Dendritic cell treated with granulocyte-macrophage colony-stimulating factor and Interleukin-4, amounts not matched to agents 40 ng/mL and 50 ng/mL, for 4 days (primary cell): ENCODE data around the gene KCNF1.

Source experiments
- H3K27ac Mint-ChIP-seq: one replicate; pipeline ENCODE4 v1.8.0; 2022; ENCODE audit warnings: mild to moderate bottlenecking, mixed read lengths
- H3K27me3 Mint-ChIP-seq: one replicate; pipeline ENCODE4 v1.8.0; 2022; ENCODE audit warnings: mild to moderate bottlenecking, mixed read lengths
- H3K36me3 Mint-ChIP-seq: one replicate; pipeline ENCODE4 v1.8.0; 2022; ENCODE audit warnings: low read depth, mixed read lengths
- H3K4me1 Mint-ChIP-seq: one replicate; pipeline ENCODE4 v1.8.0; 2022; ENCODE audit warnings: low read depth, mixed read lengths
- H3K4me3 Mint-ChIP-seq: one replicate; pipeline ENCODE4 v1.8.0; 2022; ENCODE audit warnings: mild to moderate bottlenecking, moderate library complexity, mixed read lengths
- H3K9me3 Mint-ChIP-seq: one replicate; pipeline ENCODE4 v1.8.0; 2022; ENCODE audit warnings: mixed read lengths
- intact Hi-C: fragments of 100-400 bp; cut with micrococcal nuclease; formaldehyde crosslinking; loops from one replicate; pipeline ENCODE4 v1.15.0; 2022

Gene KCNF1

DNA sequence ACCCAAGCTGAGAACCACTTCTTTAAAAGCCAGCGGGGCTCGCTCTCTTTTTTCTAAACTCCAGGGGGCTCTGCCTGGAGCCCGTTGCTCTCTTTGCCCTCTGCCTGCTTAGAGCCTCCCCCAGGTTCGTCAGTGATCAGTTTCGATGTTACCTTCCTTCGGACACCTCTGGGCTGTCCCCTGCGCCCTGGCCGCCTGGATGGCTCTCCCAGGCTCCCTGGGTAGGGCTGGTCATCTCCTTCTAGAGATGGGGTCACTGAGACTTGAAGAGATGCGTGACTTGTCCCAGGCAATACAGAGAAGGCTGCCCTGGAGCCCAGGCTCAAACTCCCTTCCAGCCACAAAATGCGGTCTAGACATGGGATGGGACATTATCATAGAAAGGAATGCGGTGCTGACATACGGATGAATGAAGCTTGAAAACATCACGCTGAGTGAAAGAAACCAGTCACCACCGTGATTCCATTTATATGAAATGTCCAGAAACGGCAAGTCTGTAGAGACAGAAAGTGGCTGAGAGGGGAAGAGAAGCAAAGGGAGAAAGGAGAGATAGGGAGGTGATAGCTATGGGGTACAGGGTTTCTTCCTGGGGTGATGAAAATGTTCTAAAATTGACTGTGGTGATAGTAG is 14.6 kb downstream of the KCNF1 start:
- H3K9me3 Mint-ChIP-seq = no peaks in the 10 kb centered on the region
- no peaks in the 10 kb centered on the region for H3K36me3 Mint-ChIP-seq
- H3K4me1 Mint-ChIP-seq = no peaks in the 10 kb centered on the region
- H3K27ac Mint-ChIP-seq = no peak overlapping the region
- intact Hi-C loops = no loop called here
- H3K27me3 Mint-ChIP-seq = peaks cover 51% of the 10 kb centered on the region
- no peak overlapping the region for H3K4me3 Mint-ChIP-seq

DNA sequence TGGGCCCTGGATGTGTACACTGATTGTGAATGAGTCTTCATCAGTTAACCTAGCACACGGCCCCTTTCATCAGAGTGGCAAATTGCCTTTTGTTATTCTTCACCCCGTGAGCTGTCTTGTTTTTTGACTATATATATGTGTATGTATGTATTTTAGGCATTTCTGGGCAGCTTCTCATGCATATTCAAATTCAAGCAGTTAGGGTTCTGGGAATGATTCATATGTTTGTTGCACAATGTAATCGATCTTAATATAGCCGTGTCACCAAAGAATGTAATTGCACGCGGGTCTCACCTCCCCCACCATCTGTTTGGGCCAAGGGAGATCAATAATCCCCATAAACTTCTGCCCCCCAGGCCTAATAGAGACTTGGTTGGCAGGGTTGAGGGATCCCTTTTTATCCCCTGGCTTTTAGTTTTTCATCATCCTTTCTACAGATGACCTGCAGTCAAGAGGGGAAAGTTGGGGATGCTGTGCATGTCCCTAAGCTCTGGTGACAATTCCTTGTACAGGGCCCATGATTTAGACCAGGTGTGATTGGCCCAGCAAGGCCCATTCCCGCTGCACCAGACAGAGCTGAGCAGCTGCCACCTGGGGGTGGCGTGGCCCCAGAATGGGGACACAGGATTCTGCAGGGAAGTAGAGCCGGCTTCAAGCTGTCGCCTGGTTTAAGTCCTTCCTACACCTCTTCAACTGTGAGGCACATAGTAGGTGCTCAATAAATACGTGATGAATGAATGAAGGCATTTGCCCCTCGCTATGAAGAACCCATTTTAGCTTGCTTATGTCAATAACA is 19.2 kb downstream of the KCNF1 start:
- H3K9me3 Mint-ChIP-seq = no peaks in the 10 kb centered on the region
- intact Hi-C loops = no loop called here
- no peak overlapping the region for H3K4me3 Mint-ChIP-seq
- H3K36me3 Mint-ChIP-seq = no peaks in the 10 kb centered on the region
- H3K27ac Mint-ChIP-seq = no peak overlapping the region
- no peaks in the 10 kb centered on the region for H3K4me1 Mint-ChIP-seq
- H3K27me3 Mint-ChIP-seq = peaks cover 34% of the 10 kb centered on the region

DNA sequence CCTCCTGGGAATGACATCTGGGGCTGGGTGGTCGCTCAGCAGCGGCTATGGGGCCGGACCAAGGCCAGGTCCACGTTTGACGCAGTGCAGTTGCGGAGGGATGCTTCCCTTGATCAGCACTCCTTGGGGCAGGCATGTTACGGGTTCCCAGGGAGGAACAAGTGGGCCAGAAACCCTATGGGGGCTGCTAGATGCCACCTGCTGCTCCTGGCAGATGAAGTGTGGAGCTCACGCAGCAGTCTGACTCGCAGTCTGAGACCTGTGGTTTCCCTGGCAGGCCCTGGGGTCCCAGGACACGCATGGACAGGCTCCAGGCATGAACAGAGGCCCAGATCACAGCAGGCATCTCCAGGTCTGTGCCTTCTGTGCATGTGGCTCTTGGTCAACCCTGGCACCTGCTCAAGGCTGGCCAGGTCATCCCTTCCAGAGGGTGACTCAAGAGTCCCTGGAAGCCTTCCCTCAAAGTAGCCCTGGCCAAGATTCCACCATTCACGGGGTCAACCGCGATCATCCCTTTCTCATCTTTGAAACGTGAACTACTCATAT is 20.0 kb downstream of the KCNF1 start:
- Mint-ChIP-seq H3K9me3 (no peaks in the 10 kb centered on the region), H3K36me3 (no peaks in the 10 kb centered on the region), H3K27ac (no peak overlapping the region), H3K4me1 (no peaks in the 10 kb centered on the region), H3K4me3 (no peak overlapping the region), H3K27me3 (peaks cover 29% of the 10 kb centered on the region)
- intact Hi-C loops = no loop called here

DNA sequence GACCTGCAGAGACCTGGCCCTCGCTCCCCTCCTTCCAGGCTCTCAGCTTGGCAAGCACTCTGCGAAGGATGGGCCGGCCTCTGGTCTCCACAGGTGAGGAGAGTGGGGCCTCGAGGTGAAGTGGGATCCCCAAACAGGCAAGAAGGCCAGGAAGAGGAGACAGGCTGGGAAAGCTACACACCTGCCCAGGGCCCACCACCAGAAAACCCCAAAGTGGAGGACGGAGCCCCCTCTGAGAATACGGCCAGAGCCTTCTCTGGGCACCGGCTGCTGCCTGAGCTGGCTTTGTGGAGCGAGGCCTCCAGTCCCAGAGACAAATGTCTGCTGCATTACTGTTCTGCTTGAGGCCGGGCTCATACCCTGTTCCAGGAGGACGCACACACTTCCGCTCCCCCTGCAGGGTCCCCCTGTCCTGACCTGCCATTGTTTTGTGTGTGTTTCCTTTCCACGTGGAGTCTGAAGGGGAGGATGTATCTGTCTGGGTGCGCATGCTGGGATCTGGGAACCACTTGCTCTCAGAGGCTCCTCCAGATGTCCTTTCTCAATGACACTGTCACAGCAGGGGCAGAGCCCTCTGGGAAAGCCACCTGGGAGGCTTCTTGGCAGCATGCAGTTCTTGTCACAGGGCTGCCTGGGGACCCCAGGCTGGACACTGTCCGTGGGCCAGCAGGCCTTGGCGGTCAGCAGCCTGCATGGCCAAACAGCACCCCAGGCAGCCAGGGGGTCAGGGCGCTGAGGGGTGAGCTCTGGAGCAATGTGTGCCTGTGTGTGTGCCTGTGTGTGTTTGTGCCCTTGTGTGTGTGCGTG is 20.8 kb downstream of the KCNF1 start:
- Mint-ChIP-seq H3K4me3 (no peak overlapping the region), H3K9me3 (no peaks in the 10 kb centered on the region), H3K36me3 (no peaks in the 10 kb centered on the region), H3K4me1 (no peaks in the 10 kb centered on the region), H3K27ac (no peak overlapping the region), H3K27me3 (peaks cover 25% of the 10 kb centered on the region)
- intact Hi-C loops = no loop called here

DNA sequence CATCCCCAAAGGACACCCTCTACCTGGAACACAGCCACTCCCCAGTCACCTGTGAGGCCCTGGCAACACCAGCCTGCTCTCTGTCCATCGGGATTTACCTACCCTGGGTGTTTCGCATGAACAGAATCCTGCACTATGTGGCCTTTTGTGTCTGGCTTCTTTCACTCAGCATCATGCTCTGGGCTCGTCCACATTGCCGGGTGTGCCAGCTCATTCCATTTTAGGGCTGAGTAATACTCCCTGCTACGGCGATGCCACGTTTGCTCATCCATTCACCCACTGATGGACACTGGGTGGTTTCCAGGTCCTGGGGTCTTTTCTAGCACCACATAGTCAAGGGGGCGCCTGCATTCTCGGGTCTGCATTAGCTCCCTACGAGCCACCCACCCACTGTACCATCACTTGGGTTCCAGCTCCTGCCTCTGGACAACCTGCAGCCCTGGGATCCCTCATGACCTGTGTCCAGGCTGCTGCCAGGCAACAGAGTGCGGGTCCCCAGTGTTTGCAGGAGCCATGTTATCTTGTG is 22.0 kb downstream of the KCNF1 start:
- Mint-ChIP-seq H3K4me1 (no peaks in the 10 kb centered on the region), H3K36me3 (no peaks in the 10 kb centered on the region), H3K4me3 (no peak overlapping the region), H3K27me3 (peaks cover 18% of the 10 kb centered on the region), H3K27ac (no peak overlapping the region), H3K9me3 (peaks cover 2% of the 10 kb centered on the region)
- intact Hi-C loops = no loop called here

DNA sequence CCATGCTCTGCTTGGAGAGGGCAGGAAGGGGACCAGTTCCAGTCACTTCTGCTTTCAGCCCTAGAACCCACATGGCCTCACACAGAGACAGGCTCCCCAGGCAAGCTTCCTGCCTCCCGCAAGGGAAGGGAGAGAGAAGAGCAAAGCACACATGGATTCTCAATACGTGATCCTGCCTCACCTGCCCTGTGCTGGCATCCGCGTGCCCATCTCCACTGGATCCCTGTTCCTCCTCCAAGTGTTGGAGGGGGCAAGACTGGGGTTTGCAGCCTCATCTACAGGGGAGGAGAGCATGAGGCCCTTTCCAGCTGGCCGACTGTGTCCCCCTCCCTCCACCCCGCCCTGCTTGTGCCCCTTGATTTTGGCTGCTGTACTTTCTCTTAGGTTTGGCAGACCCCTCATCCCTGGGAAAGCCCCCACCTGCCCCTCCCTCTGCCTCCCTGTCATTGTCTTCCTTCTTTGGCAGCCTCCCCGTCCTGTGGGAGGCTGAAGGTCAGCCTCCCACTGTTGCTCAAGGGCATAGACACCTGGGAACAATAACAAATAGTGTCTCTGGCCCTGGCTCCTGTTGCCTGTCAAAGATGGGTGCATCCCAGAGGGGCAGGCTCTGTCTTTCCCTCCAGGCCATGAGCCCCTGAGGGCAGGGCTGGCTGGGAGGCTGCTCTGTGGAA is 22.7 kb downstream of the KCNF1 start:
- Mint-ChIP-seq H3K36me3 (no peaks in the 10 kb centered on the region), H3K27me3 (peaks cover 16% of the 10 kb centered on the region), H3K4me1 (no peaks in the 10 kb centered on the region), H3K27ac (no peak overlapping the region), H3K9me3 (peaks cover 9% of the 10 kb centered on the region), H3K4me3 (no peak overlapping the region)
- intact Hi-C loops = no loop called here

DNA sequence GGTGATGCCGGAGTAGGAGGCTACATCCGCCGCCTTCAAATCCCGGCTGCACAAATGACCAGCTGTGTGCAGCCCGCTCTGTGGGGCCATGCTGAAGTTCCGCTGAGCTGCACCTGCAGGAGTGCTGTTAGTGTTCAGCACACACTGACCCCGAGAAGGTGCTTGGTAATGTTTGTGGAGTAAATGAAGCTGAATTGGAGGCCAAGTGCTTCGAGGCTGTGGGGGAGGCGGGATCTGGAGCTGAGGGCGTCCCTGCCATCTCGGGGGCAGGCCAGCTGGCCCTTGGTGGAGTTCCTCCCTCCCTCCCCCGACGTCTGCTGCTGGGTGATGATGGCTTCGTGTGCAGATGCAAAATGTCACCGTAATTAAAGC is 23.2 kb downstream of the KCNF1 start:
- H3K27me3 Mint-ChIP-seq = peaks cover 13% of the 10 kb centered on the region
- no peaks in the 10 kb centered on the region for H3K4me1 Mint-ChIP-seq
- intact Hi-C loops = no loop called here
- no peak overlapping the region for H3K27ac Mint-ChIP-seq
- H3K9me3 Mint-ChIP-seq = peaks cover 14% of the 10 kb centered on the region
- no peaks in the 10 kb centered on the region for H3K36me3 Mint-ChIP-seq
- H3K4me3 Mint-ChIP-seq = no peak overlapping the region

DNA sequence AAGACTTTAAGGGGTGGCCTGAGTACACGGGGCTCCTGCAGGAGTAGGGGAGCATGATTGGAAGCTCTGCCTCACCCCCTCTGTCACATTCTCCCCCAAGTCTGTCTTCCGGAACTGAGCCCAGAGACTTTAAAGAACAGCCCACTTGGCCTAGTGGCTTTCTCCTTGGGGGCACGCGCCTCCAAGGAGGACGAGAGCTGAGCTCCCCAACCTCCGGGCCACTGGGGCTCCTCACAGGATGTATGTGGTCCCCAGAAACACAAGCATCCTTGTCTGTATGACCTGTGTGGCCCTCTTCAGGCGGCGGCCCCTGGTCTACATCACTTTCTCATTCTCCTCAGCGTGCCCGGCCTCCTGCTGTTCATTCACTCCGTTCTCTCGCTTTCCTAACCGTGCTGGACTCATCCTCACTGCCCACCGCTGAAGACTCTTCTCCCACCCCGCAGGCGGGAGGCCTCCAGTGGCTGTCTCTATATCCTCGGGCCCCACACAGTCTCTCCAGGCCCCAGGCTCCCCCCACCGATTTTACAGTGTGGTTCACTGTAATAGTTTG is 23.7 kb downstream of the KCNF1 start:
- Mint-ChIP-seq H3K9me3 (peaks cover 15% of the 10 kb centered on the region), H3K27ac (no peak overlapping the region), H3K4me1 (no peaks in the 10 kb centered on the region), H3K36me3 (no peaks in the 10 kb centered on the region), H3K27me3 (peaks cover 9% of the 10 kb centered on the region), H3K4me3 (no peak overlapping the region)
- intact Hi-C loops = no loop called here

DNA sequence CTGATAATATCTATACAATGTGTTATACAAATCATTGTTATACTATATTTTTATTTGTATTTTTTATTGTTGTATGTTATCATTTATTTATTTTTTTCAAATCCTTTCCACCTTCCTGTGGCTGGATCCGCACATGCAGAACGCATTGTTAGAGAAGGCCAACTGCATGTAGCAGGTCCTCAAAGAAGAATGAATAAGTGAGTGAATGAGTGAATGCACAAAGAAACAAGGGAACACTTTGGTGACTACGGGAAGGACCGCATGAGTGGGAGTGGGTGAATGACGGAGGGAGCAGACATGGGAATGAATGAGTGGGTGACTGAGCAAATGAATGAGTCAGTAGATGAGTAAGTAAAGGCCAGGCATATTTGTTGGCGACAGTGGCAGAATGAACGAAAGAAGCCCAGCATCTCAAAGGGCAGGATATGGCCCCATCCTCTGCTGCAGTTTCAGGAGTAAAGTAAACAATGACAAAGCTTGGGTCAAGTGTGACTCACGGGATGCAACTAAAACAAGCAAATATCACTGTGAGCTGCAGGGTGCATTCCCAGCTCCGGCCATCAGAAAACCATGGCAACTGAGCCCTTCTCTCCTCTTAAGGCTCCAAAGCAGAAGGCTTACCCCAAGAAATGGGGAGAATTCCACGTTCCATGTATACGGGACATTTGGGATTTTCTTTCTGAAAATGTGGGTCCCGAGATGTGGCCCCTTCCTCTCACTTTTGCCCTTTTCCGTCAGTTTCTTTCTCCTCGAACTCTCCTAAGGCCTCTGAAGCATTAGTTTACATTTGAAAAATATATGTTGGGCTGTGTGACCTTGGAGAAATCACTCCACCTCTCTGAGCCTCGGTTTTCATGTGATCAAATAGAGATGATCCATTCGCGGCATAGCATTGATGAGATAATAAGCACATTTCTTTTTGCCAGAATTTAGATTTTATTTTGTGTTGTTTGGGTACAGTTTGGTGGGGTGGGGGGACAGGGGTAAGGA is 24.5 kb downstream of the KCNF1 start:
- intact Hi-C loops = no loop called here
- H3K9me3 Mint-ChIP-seq = peaks cover 15% of the 10 kb centered on the region
- H3K4me1 Mint-ChIP-seq = no peaks in the 10 kb centered on the region
- H3K27me3 Mint-ChIP-seq = peaks cover 13% of the 10 kb centered on the region
- no peak overlapping the region for H3K27ac Mint-ChIP-seq
- H3K36me3 Mint-ChIP-seq = no peaks in the 10 kb centered on the region
- no peak overlapping the region for H3K4me3 Mint-ChIP-seq

DNA sequence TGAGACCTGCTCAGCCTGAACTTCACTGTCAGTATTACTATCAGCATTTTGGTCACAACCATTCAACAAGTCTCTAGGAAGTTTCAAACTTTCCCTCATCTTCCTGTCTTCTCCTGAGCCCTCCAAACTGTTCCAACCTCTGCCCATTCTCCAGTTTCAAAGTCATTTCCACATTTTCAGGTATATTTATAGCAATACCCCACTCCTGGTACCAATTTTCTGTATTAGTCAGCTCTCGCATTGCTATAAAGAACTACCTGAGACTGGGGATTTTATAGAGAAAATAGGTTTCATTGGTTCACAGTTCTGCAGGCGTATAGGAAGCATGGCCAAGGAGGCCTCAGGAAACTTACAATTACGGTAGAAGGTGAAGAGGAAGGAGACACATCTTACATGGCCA is 27.3 kb downstream of the KCNF1 start:
- no peaks in the 10 kb centered on the region for H3K4me1 Mint-ChIP-seq
- intact Hi-C loops = no loop called here
- no peak overlapping the region for H3K27ac Mint-ChIP-seq
- H3K36me3 Mint-ChIP-seq = no peaks in the 10 kb centered on the region
- H3K9me3 Mint-ChIP-seq = peaks cover 15% of the 10 kb centered on the region
- peaks cover 11% of the 10 kb centered on the region for H3K27me3 Mint-ChIP-seq
- no peak overlapping the region for H3K4me3 Mint-ChIP-seq

DNA sequence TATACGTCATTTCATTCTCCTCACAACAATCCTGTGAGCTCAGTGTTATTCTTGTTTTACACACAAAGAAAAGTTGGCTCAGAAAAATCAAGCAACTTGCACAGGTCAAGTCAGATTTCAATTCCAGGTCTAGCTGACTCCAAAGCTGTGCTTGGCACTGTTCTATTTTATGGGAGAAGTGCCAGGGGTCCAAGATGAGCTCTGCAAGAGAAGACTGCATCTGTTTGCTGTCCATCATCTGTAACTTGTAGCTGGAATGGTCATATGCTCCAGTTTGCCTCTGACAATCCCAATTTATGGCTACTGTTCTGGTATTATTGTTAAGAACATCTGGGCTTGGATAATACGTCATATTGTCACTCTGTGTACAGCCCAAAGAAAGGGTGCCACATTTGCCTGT is 28.9 kb downstream of the KCNF1 start:
- intact Hi-C loops = no loop called here
- Mint-ChIP-seq H3K9me3 (peaks cover 15% of the 10 kb centered on the region), H3K36me3 (no peaks in the 10 kb centered on the region), H3K4me3 (no peak overlapping the region), H3K4me1 (no peaks in the 10 kb centered on the region), H3K27ac (no peak overlapping the region), H3K27me3 (peaks cover 17% of the 10 kb centered on the region)

DNA sequence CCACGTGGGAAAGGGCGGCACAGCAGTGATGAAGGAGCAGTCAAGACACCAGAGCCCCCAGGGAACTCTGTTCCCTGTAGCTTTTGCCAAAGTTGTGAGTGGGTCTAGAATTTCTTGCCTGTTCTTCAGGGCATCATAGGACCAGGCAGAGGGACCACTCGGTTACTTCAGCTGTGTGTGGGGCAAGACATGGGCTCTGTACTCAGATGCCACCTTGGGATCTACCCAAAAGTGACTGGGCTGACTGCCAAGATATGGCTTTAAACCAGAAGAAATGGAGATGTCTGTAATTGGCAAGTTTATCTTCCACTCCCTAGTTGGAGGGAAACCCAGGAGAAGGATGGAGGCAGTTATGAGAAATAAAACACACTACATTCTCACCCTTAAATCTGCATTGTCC is 29.6 kb downstream of the KCNF1 start:
- Mint-ChIP-seq H3K4me3 (no peak overlapping the region), H3K4me1 (no peaks in the 10 kb centered on the region), H3K27me3 (peaks cover 19% of the 10 kb centered on the region), H3K27ac (no peak overlapping the region), H3K9me3 (peaks cover 15% of the 10 kb centered on the region), H3K36me3 (no peaks in the 10 kb centered on the region)
- intact Hi-C loops = no loop called here
